K562 (cell line): ENCODE results near the gene ZFP62. TPM values are rescaled to one million over a fixed set of nuclear protein-coding genes. Genes with fewer than 3 reads are reported as not detected.

Source experiments
- CGGBP1 ChIP-seq: fragments of 250-450 bp; sonication (Bioruptor Pico); IDR thresholded peaks from 2 replicates; pipeline ENCODE4 v1.9.0; 2021; ENCODE audit warnings: mild to moderate bottlenecking
- CHCHD3 ChIP-seq: fragments of 250-450 bp; sonication (Bioruptor Pico); IDR thresholded peaks from 2 replicates; pipeline ENCODE4 v2.1.2; 2022; ENCODE audit warnings: mild to moderate bottlenecking
- CXXC5 ChIP-seq: fragments of 250-450 bp; sonication (Bioruptor Pico); IDR thresholded peaks from 2 replicates; pipeline ENCODE4 v1.8.0; 2022; ENCODE audit warnings: inconsistent platforms, mild to moderate bottlenecking, moderate library complexity
- DNMT1 ChIP-seq: fragments of 450-650 bp; IDR thresholded peaks from 2 replicates; pipeline ENCODE4 v1.6.1; 2016; ENCODE audit warnings: antibody characterized with exemption, mild to moderate bottlenecking
- ELK3 ChIP-seq: fragments of 450-650 bp; formaldehyde crosslinking; IDR thresholded peaks from 2 replicates; pipeline ENCODE4 v1.4.0; 2020; ENCODE audit warnings: mild to moderate bottlenecking
- HES1 ChIP-seq: fragments of 450-650 bp; IDR thresholded peaks from 2 replicates; pipeline ENCODE4 v1.6.1; 2016; ENCODE audit warnings: low read depth, mild to moderate bottlenecking, moderate library complexity
- HOMEZ ChIP-seq: fragments of 250-450 bp; sonication (Bioruptor Pico); IDR thresholded peaks from 2 replicates; pipeline ENCODE4 v1.4.0; 2020; ENCODE audit warnings: mild to moderate bottlenecking, moderate library complexity
- IRF1 ChIP-seq: sonication (generic); formaldehyde crosslinking; IDR thresholded peaks from 2 replicates; pipeline ENCODE4 v1.8.0; 2022; ENCODE audit warnings: missing genetic modification reagents, mild to moderate bottlenecking, borderline replicate concordance
- LEF1 ChIP-seq: fragments of 450-650 bp; IDR thresholded peaks from 2 replicates; pipeline ENCODE4 v1.6.1; 2016; ENCODE audit warnings: mild to moderate bottlenecking
- MAX ChIP-seq: sonication (generic); formaldehyde crosslinking; IDR thresholded peaks from 2 replicates; pipeline ENCODE4 v1.9.0; 2022; ENCODE audit warnings: mild to moderate bottlenecking, missing genetic modification reagents
- MTA3 ChIP-seq: fragments of 450-650 bp; formaldehyde crosslinking; IDR thresholded peaks from 2 replicates; pipeline ENCODE4 v1.6.1; 2017; ENCODE audit warnings: mild to moderate bottlenecking, borderline replicate concordance
- NCOA4 ChIP-seq: fragments of 450-650 bp; IDR thresholded peaks from 2 replicates; pipeline ENCODE4 v1.6.1; 2018; ENCODE audit warnings: mild to moderate bottlenecking; ENCODE audit not compliant: partially characterized antibody
- NR4A1 ChIP-seq, 2 experiments: fragments of 250-450 bp in 1 of 2; fragments of 450-650 bp in 1 of 2; sonication (Bioruptor Pico) in 1 of 2; IDR thresholded peaks; 2 replicates each; pipeline versions ENCODE4 v1.4.0 to v1.6.1; 2016 to 2020; ENCODE audit warnings: mild to moderate bottlenecking in 2 of 2, missing compliant biosample characterization in 1 of 2, missing genetic modification characterization in 1 of 2, moderate library complexity in 1 of 2
- RBM25 ChIP-seq: fragments of 200-400 bp; formaldehyde crosslinking; IDR thresholded peaks from 2 replicates; pipeline ENCODE4 v1.6.1; 2018; ENCODE audit warnings: low read length, low read depth, moderate library complexity; ENCODE audit not compliant: severe bottlenecking
- SFPQ ChIP-seq: fragments of 200-400 bp; formaldehyde crosslinking; IDR thresholded peaks from 2 replicates; pipeline ENCODE4 v1.6.1; 2017; ENCODE audit warnings: mild to moderate bottlenecking, low read depth, low read length, moderate library complexity
- TCF7 ChIP-seq: sonication (generic); IDR thresholded peaks from 2 replicates; pipeline ENCODE4 v1.6.1; 2016; ENCODE audit warnings: antibody characterized with exemption, borderline replicate concordance
- ZBTB1 ChIP-seq: sonication (generic); formaldehyde crosslinking; IDR thresholded peaks from 2 replicates; pipeline ENCODE4 v1.8.1; 2023; ENCODE audit warnings: missing genetic modification reagents, low read depth, mild to moderate bottlenecking, borderline replicate concordance
- ZNF239 ChIP-seq: fragments of 250-450 bp; sonication (Bioruptor Pico); IDR thresholded peaks from 2 replicates; pipeline ENCODE4 v1.4.0; 2020; ENCODE audit warnings: mild to moderate bottlenecking
- ZNF253 ChIP-seq: fragments of 250-450 bp; sonication (Bioruptor Pico); conservative IDR thresholded peaks from 2 replicates; pipeline ENCODE4 v1.6.1; 2021; ENCODE audit warnings: mild to moderate bottlenecking
- ZNF75A ChIP-seq: fragments of 450-650 bp; formaldehyde crosslinking; IDR thresholded peaks from 2 replicates; pipeline ENCODE4 v1.4.0; 2020; ENCODE audit warnings: mild to moderate bottlenecking
- polyA plus RNA-seq, 8 experiments: library from polyadenylated mRNA; depleted of rRNA in 4 of 8; stranded (reverse) in 5 of 8; unstranded in 3 of 8; fragments of >200 nt; fragmentation: Nextera tagmentation in 2 of 8; fragmentation: Illumina TruSeq in 1 of 8; extraction: Ambion mirVana in 2 of 8; extraction: Trizol in 1 of 8; gene quantifications; 2 replicates each; pipeline versions ENCODE4 v1.2.1 to v1.2.3, GENCODE V29; 2011 to 2014; ENCODE audit warnings: inconsistent platforms in 1 of 8, missing spikeins in 1 of 8
- total RNA-seq, 7 experiments: library from RNA; depleted of rRNA in 6 of 7; stranded (reverse); fragments of >200 nt in 6 of 7; fragmentation: Illumina TruSeq in 2 of 7; extraction: Trizol in 2 of 7; gene quantifications; 2 replicates each; pipeline versions ENCODE4 v1.2.1 to v1.2.3, GENCODE V29; 2011 to 2021; ENCODE audit warnings: low replicate concordance in 1 of 7

The ZFP62 gene
- total and polyA plus RNA-seq, 9 of the 15 experiments (the other 6 are each of a cell fraction or from before 2014, with no cell fraction given) = 12.2 to 37.5 (median 25.0) TPM

GRCh38 chr5:180831139-180832093 lies 29.7 kb downstream of the ZFP62 start (continued):
- TF ChIP-seq HES1 (no peak), RBM25 (no peak), TCF7 (no peak), MTA3 (peak; percentile 61; the same call in 1 of the 2 replicates), LEF1 (no peak), HOMEZ (no peak), ZNF75A (CRISPR knock-in tag) (no peak), NR4A1 (CRISPR knock-in tag; IDR thresholded peaks at IDR 0.05) (no peak), NR4A1 (tag; IDR thresholded peaks at IDR 0.05) (no peak), CXXC5 (peak; percentile 80; the same call in 1 of the 2 replicates), ZBTB1 (CRISPR knock-in tag) (peak; percentile 96), CGGBP1 (CRISPR knock-in tag) (no peak), SFPQ (no peak), ZNF239 (CRISPR knock-in tag) (no peak), ELK3 (no peak), CHCHD3 (CRISPR knock-in tag) (no peak), MAX (peak; percentile 74), DNMT1 (no peak), ZNF253 (CRISPR knock-in tag) (no peak), NCOA4 (no peak), IRF1 (CRISPR knock-in tag) (no peak)
